NCI-H1417 treated with DMSO at 0.1 percent for 48 hours (cell line): ENCODE measurements around the gene PFDN4.
"Not testable (repeated sequence)": the region's sequence is repeated elsewhere in the genome, so short reads cannot be mapped to it uniquely, and the experiment has no call there.

Experiments used
- DNase-seq: peaks from one replicate; lab custom pipeline; 2025; lab: John Stamatoyannopoulos, UW

The PFDN4 gene

GRCh38 chr20:54223751-54224150 lies 15.9 kb downstream of the PFDN4 start:
- no peak for DNase-seq

GRCh38 chr20:54224642-54225041 lies 16.8 kb downstream of the PFDN4 start:
- DNase-seq, result not testable (repeated sequence)

- DNase-seq, result no peak
These were observed 19.4 kb downstream of the PFDN4 start for GRCh38 chr20:54227241-54227640.

- no peak for DNase-seq
These were observed 19.9 kb downstream of the PFDN4 start for GRCh38 chr20:54227751-54228150.

GRCh38 chr20:54228841-54229240 lies 21.0 kb downstream of the PFDN4 start:
- DNase-seq, result no peak

- no peak for DNase-seq
These were observed 21.8 kb downstream of the PFDN4 start for GRCh38 chr20:54229566-54230160.

- no peak for DNase-seq
These were observed 23.1 kb downstream of the PFDN4 start for GRCh38 chr20:54231036-54231435.

GRCh38 chr20:54234991-54235390 lies 27.1 kb downstream of the PFDN4 start:
- DNase-seq, result no peak

- no peak for DNase-seq
These were observed 29.4 kb downstream of the PFDN4 start for GRCh38 chr20:54237116-54237943.

GRCh38 chr20:54244113-54244512 lies 36.2 kb downstream of the PFDN4 start:
- no peak for DNase-seq

GRCh38 chr20:54248705-54249104 lies 40.8 kb downstream of the PFDN4 start:
- DNase-seq, result not testable (repeated sequence)

GRCh38 chr20:54250691-54251090 lies 42.8 kb downstream of the PFDN4 start:
- no peak for DNase-seq

- DNase-seq, result no peak
These were observed 43.2 kb downstream of the PFDN4 start for GRCh38 chr20:54251096-54251495.

- DNase-seq, result no peak
These were observed 46.7 kb downstream of the PFDN4 start for GRCh38 chr20:54254596-54254995.

GRCh38 chr20:54255157-54255556 lies 47.3 kb downstream of the PFDN4 start:
- DNase-seq, result no peak

GRCh38 chr20:54256202-54256601 lies 48.3 kb downstream of the PFDN4 start:
- no peak for DNase-seq

GRCh38 chr20:54257071-54257816 lies 49.4 kb downstream of the PFDN4 start:
- DNase-seq, result no peak

- no peak for DNase-seq
These were observed 52.2 kb downstream of the PFDN4 start for GRCh38 chr20:54260116-54260515.

GRCh38 chr20:54262671-54263070 lies 54.8 kb downstream of the PFDN4 start:
- no peak for DNase-seq

- no peak for DNase-seq
These were observed 55.3 kb downstream of the PFDN4 start for GRCh38 chr20:54263116-54263690.

- DNase-seq, result not testable (repeated sequence)
These were observed 57.9 kb downstream of the PFDN4 start for GRCh38 chr20:54265791-54266190.

- DNase-seq, result no peak
These were observed 59.0 kb downstream of the PFDN4 start for GRCh38 chr20:54266844-54267243.
